Activated naive CD4-positive, alpha-beta T cell treated with anti-CD3 and anti-CD28 coated beads for 36 hours (primary cell): Measurements from ENCODE around the gene CASP7. TPM values are rescaled to one million over a fixed set of nuclear protein-coding genes. Genes with fewer than 3 reads are reported as not detected.

Experiments
- CTCF ChIA-PET: fragments of 350-600 bp; sonication (Branson Sonifier 250); formaldehyde crosslinking; loops from one replicate; lab custom pipeline; 2021; ENCODE audit warnings: antibody characterized with exemption; lab: Charles Lee
- DNase-seq: peaks from one replicate; pipeline ENCODE4 v3.0.0-alpha.2; 2020
- H3K27ac Mint-ChIP-seq: one replicate; pipeline ENCODE4 v1.8.0; 2021; ENCODE audit warnings: mild to moderate bottlenecking, mixed read lengths
- H3K27me3 Mint-ChIP-seq: one replicate; pipeline ENCODE4 v1.8.0; 2021; ENCODE audit warnings: low read depth, mixed read lengths
- H3K36me3 Mint-ChIP-seq: one replicate; pipeline ENCODE4 v1.8.0; 2021; ENCODE audit warnings: low read depth, mixed read lengths
- H3K4me1 Mint-ChIP-seq: one replicate; pipeline ENCODE4 v1.8.0; 2021; ENCODE audit warnings: low read depth, mixed read lengths
- H3K4me3 Mint-ChIP-seq: one replicate; pipeline ENCODE4 v1.8.0; 2021; ENCODE audit warnings: mild to moderate bottlenecking, moderate library complexity, mixed read lengths
- H3K9me3 Mint-ChIP-seq: one replicate; pipeline ENCODE4 v1.8.0; 2021; ENCODE audit warnings: mixed read lengths
- intact Hi-C: fragments of 100-400 bp; cut with micrococcal nuclease; formaldehyde crosslinking; loops from one replicate; pipeline ENCODE4 v1.15.1; 2023
- total RNA-seq, 2 experiments: library from RNA; stranded (reverse); gene quantifications; one replicate each; pipeline ENCODE4 v1.2.3, GENCODE V29; 2021

The CASP7 gene
- total RNA-seq, 2 experiments from 2014 or later, result 6.1 to 7.2 TPM

DNA sequence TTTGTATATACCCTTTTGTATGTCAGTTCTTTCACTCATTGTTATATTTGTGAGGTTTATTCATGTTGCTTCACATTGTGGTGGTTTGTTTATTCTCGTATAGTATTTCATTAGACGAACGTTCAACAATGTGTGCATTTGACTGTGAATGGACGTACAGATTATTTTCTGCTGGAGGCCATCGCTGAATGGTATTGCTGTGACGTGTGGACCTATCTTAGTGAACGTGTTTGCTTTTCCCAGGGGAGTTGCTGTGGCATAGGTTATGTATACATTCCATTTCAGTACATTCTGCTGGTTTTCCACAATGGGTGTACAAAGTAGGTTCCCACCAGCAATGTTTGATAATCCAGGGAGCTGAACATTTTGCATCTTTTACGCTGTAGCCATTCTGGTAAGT, 40.7 kb downstream of the CASP7 start:
- Mint-ChIP-seq H3K9me3 (no peaks in the 10 kb centered on the region), H3K4me3 (no peak overlapping the region), H3K36me3 (peaks cover 33% of the 10 kb centered on the region), H3K27ac (no peak overlapping the region), H3K27me3 (no peaks in the 10 kb centered on the region), H3K4me1 (no peaks in the 10 kb centered on the region)
- DNase-seq, result no peak
- intact Hi-C loops, result no loop called here
- CTCF ChIA-PET, result no interaction called here

DNA sequence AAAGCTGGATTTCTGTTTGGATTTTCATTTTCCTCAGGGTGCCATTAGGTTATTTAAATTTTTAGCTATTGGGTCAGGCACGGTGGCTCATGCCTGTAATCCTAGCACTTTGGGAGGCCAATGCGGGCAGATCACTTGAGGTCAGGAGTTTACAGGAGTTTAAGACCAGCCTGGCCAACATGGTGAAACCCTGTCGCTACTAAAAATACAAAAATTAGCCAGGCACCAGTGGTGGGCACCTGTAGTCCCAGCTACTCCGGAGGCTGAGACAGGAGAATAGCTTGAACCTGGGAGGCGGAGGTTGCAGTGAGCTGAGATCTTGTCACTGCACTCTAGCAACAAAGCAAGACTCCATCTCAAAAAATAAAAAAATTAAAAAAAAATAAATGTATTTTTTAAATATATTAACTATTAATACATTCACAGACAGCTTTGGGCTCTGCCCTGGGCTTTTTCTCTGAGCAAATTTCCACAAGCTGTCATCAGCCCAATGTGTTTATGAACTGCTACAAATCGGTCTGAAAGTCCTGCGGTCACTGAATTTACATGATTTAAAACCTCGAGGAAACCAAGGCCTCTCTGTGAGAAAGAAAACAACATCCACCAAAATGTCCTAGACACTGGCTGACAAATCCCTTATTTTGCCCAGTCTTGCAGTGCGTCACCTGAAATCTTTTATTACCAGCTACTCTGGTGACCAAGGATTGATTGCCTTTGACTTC, 52.6 kb downstream of the CASP7 start:
- Mint-ChIP-seq H3K9me3 (no peaks in the 10 kb centered on the region), H3K27ac (no peak overlapping the region), H3K36me3 (peaks cover 24% of the 10 kb centered on the region), H3K27me3 (no peaks in the 10 kb centered on the region), H3K4me1 (no peaks in the 10 kb centered on the region), H3K4me3 (no peak overlapping the region)
- CTCF ChIA-PET, result interaction anchor here (0.7 kb wide), 1 partner anchor 20 kb away, joined by 3 read pairs; no protein-coding TSS in a partner anchor
- DNase-seq, result no peak
- intact Hi-C loops, result no loop called here

DNA sequence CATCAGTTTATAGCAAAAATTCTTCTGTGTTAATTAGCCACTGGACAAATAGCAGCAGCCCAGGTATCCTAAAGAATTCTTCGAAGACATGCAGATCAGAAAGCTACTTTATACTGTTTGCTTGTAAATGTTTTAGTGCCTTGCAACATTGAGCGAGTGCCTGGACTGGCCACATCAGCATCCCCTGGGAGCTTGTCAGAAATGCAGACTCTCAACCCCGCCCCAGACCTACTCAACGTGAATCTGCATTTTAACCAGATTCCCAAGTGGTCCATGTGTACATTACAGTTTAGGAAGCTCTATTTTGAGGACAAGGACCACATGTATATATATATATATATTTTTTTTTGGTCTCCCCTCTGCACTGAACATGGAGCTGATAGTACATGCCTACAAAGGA, 53.3 kb downstream of the CASP7 start:
- no peak overlapping the region for H3K27ac Mint-ChIP-seq
- intact Hi-C loops, result no loop called here
- CTCF ChIA-PET, result interaction anchor here (0.7 kb wide), 1 partner anchor 19 kb away, joined by 3 read pairs; no protein-coding TSS in a partner anchor
- H3K4me1 Mint-ChIP-seq, result no peaks in the 10 kb centered on the region
- no peaks in the 10 kb centered on the region for H3K27me3 Mint-ChIP-seq
- H3K36me3 Mint-ChIP-seq, result peaks cover 21% of the 10 kb centered on the region
- no peaks in the 10 kb centered on the region for H3K9me3 Mint-ChIP-seq
- DNase-seq, result no peak
- no peak overlapping the region for H3K4me3 Mint-ChIP-seq

GRCh38 chr10:113733635-113734034, 53.9 kb downstream of the CASP7 start:
- Mint-ChIP-seq H3K4me3 (no peak overlapping the region), H3K27me3 (no peaks in the 10 kb centered on the region), H3K36me3 (peaks cover 15% of the 10 kb centered on the region), H3K9me3 (no peaks in the 10 kb centered on the region), H3K4me1 (no peaks in the 10 kb centered on the region), H3K27ac (no peak overlapping the region)
- DNase-seq, result no peak
- CTCF ChIA-PET, result no interaction called here
- intact Hi-C loops, result no loop called here

- no peaks in the 10 kb centered on the region for H3K9me3 Mint-ChIP-seq
- H3K4me1 Mint-ChIP-seq, result no peaks in the 10 kb centered on the region
- intact Hi-C loops, result loop anchor here (1.0 kb wide), 1 partner anchor 367 kb away; no protein-coding TSS in a partner anchor
- CTCF ChIA-PET, result no interaction called here
- peak; percentile 24 for DNase-seq
- H3K4me3 Mint-ChIP-seq, result no peak overlapping the region
- peaks cover 1% of the 10 kb centered on the region for H3K36me3 Mint-ChIP-seq
- peaks cover 3% of the 10 kb centered on the region for H3K27me3 Mint-ChIP-seq
- H3K27ac Mint-ChIP-seq, result no peak overlapping the region
Observed at GRCh38 chr10:113735913-113736312, 56.2 kb downstream of the CASP7 start.

DNA sequence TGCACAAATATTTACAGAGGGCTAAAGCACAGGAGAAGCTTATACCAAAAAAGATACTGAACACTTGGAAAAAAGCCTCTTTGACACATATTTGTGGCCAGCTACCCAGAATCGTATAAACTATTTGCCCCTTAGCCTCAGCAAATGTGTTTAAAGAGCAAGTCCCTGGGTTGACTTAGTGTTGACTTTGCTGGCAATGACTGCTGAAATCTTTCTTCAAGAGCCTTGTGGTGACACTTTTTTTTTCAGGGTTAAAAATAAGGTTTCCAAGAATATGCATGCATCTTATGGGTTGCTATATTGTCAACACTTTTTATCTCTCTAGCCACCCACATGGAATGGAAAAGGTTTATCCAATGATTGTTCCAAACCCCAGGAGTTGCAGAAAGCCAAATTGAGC, 56.9 kb downstream of the CASP7 start:
- Mint-ChIP-seq H3K4me3 (no peak overlapping the region), H3K27ac (no peak overlapping the region), H3K27me3 (peaks cover 3% of the 10 kb centered on the region), H3K4me1 (no peaks in the 10 kb centered on the region), H3K9me3 (no peaks in the 10 kb centered on the region), H3K36me3 (no peaks in the 10 kb centered on the region)
- CTCF ChIA-PET, result no interaction called here
- DNase-seq, result no peak
- intact Hi-C loops, result loop anchor here (1.0 kb wide), 1 partner anchor 367 kb away; no protein-coding TSS in a partner anchor

DNA sequence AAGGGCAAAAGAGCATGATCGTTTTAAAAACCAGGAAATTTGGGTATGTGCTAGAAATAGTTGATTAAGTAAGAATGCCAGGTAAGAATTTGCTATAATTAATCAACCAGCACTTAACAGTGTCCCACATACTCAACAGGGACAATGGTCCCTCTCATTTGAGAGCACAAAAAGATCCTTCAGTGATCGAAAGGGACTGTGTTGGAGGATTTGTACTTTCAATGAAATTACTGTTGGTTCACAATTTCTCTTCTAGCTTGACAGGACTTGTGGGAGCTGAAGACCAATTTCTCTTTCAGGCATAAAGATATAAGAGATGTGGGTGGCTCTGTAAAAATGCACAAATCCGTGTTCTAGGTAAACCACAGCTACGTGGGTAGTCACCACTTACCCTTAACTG, 59.3 kb downstream of the CASP7 start:
- peaks cover 6% of the 10 kb centered on the region for H3K27me3 Mint-ChIP-seq
- H3K27ac Mint-ChIP-seq, result no peak overlapping the region
- intact Hi-C loops, result no loop called here
- no peaks in the 10 kb centered on the region for H3K9me3 Mint-ChIP-seq
- H3K4me1 Mint-ChIP-seq, result no peaks in the 10 kb centered on the region
- no peak for DNase-seq
- CTCF ChIA-PET, result no interaction called here
- H3K36me3 Mint-ChIP-seq, result no peaks in the 10 kb centered on the region
- no peak overlapping the region for H3K4me3 Mint-ChIP-seq

DNA sequence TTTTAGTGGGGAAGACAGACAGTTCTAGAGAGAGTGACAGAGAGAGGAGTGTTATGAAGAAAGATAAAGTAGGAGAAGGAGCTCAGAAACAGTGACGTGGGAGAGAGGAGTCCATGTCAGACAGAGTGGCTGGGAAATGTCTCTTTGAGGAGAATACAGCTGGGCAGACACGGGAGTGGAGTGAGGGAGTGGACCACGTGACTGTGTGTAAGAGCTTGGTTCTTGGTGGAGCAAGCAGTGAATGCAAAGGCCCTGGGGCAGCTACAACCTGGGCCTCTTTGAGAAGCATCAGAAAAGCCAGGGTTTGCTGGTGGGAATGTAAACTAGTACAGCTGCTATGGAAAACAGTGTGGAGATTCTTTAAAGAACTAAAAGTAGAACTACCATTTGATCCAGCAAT, 59.9 kb downstream of the CASP7 start:
- no peaks in the 10 kb centered on the region for H3K4me1 Mint-ChIP-seq
- no peaks in the 10 kb centered on the region for H3K36me3 Mint-ChIP-seq
- DNase-seq, result no peak
- H3K27ac Mint-ChIP-seq, result no peak overlapping the region
- no peak overlapping the region for H3K4me3 Mint-ChIP-seq
- peaks cover 9% of the 10 kb centered on the region for H3K27me3 Mint-ChIP-seq
- no peaks in the 10 kb centered on the region for H3K9me3 Mint-ChIP-seq
- CTCF ChIA-PET, result no interaction called here
- intact Hi-C loops, result no loop called here

- CTCF ChIA-PET, result interaction anchor here (0.6 kb wide), 1 partner anchor 57 kb away, joined by 3 read pairs; no protein-coding TSS in a partner anchor
- H3K36me3 Mint-ChIP-seq, result no peaks in the 10 kb centered on the region
- DNase-seq, result no peak
- no peaks in the 10 kb centered on the region for H3K4me1 Mint-ChIP-seq
- intact Hi-C loops, result no loop called here
- peaks cover 11% of the 10 kb centered on the region for H3K27me3 Mint-ChIP-seq
- no peak overlapping the region for H3K27ac Mint-ChIP-seq
- H3K4me3 Mint-ChIP-seq, result no peak overlapping the region
- no peaks in the 10 kb centered on the region for H3K9me3 Mint-ChIP-seq
Observed at GRCh38 chr10:113740850-113741249, 61.1 kb downstream of the CASP7 start.

DNA sequence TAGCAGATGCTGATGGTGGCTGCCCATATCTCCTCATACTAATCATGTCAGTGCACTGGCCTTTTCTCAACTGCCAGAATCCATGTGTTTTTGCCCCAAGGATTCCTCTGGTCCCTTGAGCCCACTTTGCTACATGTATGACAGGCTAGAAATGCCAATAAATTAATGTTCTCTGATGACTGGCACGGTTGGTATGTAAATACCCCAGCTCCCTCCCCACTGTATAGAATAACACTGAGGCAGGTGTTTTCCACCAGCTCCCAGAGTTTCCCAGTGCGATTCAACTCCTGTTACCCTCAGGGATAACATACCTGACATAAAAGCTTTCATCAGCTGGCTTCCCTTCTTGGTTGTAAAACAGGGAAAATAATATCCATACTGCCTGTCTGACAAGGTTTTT, 62.8 kb downstream of the CASP7 start:
- intact Hi-C loops, result no loop called here
- no peaks in the 10 kb centered on the region for H3K36me3 Mint-ChIP-seq
- no peaks in the 10 kb centered on the region for H3K9me3 Mint-ChIP-seq
- DNase-seq, result no peak
- H3K27ac Mint-ChIP-seq, result no peak overlapping the region
- CTCF ChIA-PET, result no interaction called here
- H3K4me3 Mint-ChIP-seq, result no peak overlapping the region
- peaks cover 16% of the 10 kb centered on the region for H3K27me3 Mint-ChIP-seq
- H3K4me1 Mint-ChIP-seq, result no peaks in the 10 kb centered on the region

GRCh38 chr10:113743594-113743993, 63.9 kb downstream of the CASP7 start:
- Mint-ChIP-seq H3K4me1 (no peaks in the 10 kb centered on the region), H3K27ac (no peak overlapping the region), H3K27me3 (peaks cover 16% of the 10 kb centered on the region), H3K36me3 (no peaks in the 10 kb centered on the region), H3K4me3 (no peak overlapping the region), H3K9me3 (no peaks in the 10 kb centered on the region)
- CTCF ChIA-PET, result no interaction called here
- intact Hi-C loops, result no loop called here
- DNase-seq, result no peak

GRCh38 chr10:113745374-113745773, 65.7 kb downstream of the CASP7 start:
- H3K4me1 Mint-ChIP-seq, result no peaks in the 10 kb centered on the region
- H3K4me3 Mint-ChIP-seq, result no peak overlapping the region
- no peak for DNase-seq
- CTCF ChIA-PET, result no interaction called here
- no peaks in the 10 kb centered on the region for H3K36me3 Mint-ChIP-seq
- no peak overlapping the region for H3K27ac Mint-ChIP-seq
- intact Hi-C loops, result no loop called here
- H3K27me3 Mint-ChIP-seq, result peaks cover 14% of the 10 kb centered on the region
- H3K9me3 Mint-ChIP-seq, result no peaks in the 10 kb centered on the region

GRCh38 chr10:113746217-113746957, 66.7 kb downstream of the CASP7 start:
- H3K27me3 Mint-ChIP-seq, result peaks cover 14% of the 10 kb centered on the region
- H3K4me3 Mint-ChIP-seq, result no peak overlapping the region
- H3K4me1 Mint-ChIP-seq, result no peaks in the 10 kb centered on the region
- no peak for DNase-seq
- intact Hi-C loops, result no loop called here
- H3K36me3 Mint-ChIP-seq, result no peaks in the 10 kb centered on the region
- H3K27ac Mint-ChIP-seq, result no peak overlapping the region
- H3K9me3 Mint-ChIP-seq, result no peaks in the 10 kb centered on the region
- CTCF ChIA-PET, result no interaction called here
